ENCODE results near the gene WDR93. TPM values are rescaled to one million over a fixed set of nuclear protein-coding genes. Genes with fewer than 3 reads are reported as not detected.

WDR93 gene
- total RNA-seq, 4 donors from 2014 or later: not detected

DNA sequence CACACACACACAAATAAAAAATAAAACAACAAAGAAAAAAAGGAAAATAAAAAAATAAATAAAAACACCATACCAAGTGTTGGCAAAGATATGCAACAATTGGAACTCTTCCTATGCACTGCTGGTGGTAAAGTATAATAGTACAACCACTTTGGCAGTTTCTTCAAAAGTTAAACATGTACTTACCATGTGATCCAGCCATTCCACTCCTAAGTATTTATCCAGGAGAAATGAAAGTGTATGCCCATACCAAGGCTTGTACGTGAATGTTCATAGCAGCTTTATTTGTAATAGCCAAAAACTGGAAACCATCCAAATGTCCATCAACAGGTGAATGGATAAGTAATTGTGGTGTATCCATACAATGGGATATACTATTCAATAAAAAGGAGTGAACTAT lies 17.0 kb downstream of the WDR93 start:
- no peak for DNase-seq
- in situ Hi-C loops (cut with MboI; ENCODE audit: low pct_ligation_motif_present in 1 of 4, low pct_unique_long_range_greater_than_20kb in 1 of 4, low sequenced_read_pairs in 3 of 4) (no loop called here), intact Hi-C loops (cut with DNase I; ENCODE audit: low total_unique reads) (no loop called here)
- Histone ChIP-seq H3K36me3 (no peaks in the 10 kb centered on the region), H3K27me3 (no peaks in the 10 kb centered on the region), H3K9me3 (no peaks in the 10 kb centered on the region), H3K4me1 (no peaks in the 10 kb centered on the region), H3K27ac (no peak overlapping the region), H3K4me3 (no peak overlapping the region)
- TF ChIP-seq, protein P1, sequence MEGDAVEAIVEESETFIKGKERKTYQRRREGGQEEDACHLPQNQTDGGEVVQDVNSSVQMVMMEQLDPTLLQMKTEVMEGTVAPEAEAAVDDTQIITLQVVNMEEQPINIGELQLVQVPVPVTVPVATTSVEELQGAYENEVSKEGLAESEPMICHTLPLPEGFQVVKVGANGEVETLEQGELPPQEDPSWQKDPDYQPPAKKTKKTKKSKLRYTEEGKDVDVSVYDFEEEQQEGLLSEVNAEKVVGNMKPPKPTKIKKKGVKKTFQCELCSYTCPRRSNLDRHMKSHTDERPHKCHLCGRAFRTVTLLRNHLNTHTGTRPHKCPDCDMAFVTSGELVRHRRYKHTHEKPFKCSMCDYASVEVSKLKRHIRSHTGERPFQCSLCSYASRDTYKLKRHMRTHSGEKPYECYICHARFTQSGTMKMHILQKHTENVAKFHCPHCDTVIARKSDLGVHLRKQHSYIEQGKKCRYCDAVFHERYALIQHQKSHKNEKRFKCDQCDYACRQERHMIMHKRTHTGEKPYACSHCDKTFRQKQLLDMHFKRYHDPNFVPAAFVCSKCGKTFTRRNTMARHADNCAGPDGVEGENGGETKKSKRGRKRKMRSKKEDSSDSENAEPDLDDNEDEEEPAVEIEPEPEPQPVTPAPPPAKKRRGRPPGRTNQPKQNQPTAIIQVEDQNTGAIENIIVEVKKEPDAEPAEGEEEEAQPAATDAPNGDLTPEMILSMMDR (IDR thresholded peaks at IDR 0.05): no peak
- TF ChIP-seq EP300 (IDR thresholded peaks at IDR 0.05; ENCODE audit: low read depth) (no peak), POLR2AphosphoS5 (IDR thresholded peaks at IDR 0.05) (no peak), POLR2A (IDR thresholded peaks at IDR 0.05) (no peak)
- 50 to 63% methylated on average over 1 of the region's 1 CpG for WGBS, 2 donors (ENCODE audit: low coverage in 1 of 2)

DNA sequence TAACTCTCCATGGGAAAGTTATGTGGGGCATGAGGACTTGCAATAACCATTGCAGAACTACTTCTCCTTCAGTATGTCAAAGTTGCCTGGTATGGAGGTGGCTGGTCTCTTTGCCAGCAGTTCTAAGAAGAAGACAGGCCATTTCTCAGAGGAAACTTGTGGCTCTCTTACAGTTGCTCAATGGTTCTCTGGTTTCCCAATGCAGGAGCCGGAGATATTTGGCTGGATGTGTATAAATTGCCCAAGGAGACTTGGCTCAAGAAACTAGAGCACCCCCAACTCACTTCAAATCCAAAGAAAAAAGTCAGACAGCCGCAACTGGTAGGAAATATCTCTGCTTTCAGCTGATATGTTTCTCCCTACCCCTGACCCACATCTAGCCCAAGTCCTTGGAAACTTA lies 24.2 kb downstream of the WDR93 start:
- in situ Hi-C loops (cut with MboI; ENCODE audit: low pct_ligation_motif_present in 1 of 4, low pct_unique_long_range_greater_than_20kb in 1 of 4, low sequenced_read_pairs in 3 of 4): no loop called here
- intact Hi-C loops (cut with DNase I; ENCODE audit: low total_unique reads): no loop called here
- TF ChIP-seq EP300 (IDR thresholded peaks at IDR 0.05; ENCODE audit: low read depth) (no peak), POLR2AphosphoS5 (IDR thresholded peaks at IDR 0.05) (no peak), POLR2A (IDR thresholded peaks at IDR 0.05) (no peak)
- TF ChIP-seq, protein P1 (IDR thresholded peaks at IDR 0.05): no peak
- Histone ChIP-seq H3K27ac (no peak overlapping the region), H3K36me3 (no peaks in the 10 kb centered on the region), H3K9me3 (no peaks in the 10 kb centered on the region), H3K27me3 (no peaks in the 10 kb centered on the region), H3K4me3 (no peak overlapping the region), H3K4me1 (no peaks in the 10 kb centered on the region)
- 96% methylated on average over 2 of the region's 2 CpGs; no CpG with 5 or more reads in 1 of the 2 donors for WGBS, 2 donors (ENCODE audit: low coverage in 1 of 2)
- DNase-seq: no peak

DNA sequence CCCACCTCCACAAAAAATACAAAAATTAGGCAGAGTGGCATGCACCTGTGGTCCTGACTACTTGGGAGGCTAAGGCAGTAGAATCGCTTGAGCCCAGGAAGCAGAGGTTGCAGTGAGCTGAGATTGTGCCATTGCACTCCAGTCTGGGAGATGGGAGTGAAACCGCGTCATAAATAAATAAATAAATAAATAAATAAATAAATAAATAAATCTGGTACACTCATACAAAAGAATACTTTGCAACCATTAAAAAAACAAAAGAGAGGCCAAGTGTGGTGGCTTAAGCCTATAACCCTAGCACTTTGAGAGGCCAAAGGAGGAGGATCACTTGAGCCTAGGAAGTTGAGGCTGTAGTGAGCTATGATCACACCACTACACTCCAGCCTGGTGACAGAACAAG lies 32.4 kb downstream of the WDR93 start:
- no peak for DNase-seq
- Histone ChIP-seq H3K9me3 (peaks cover 0 to 7% of the 10 kb centered on the region in 2 donors), H3K36me3 (no peaks in the 10 kb centered on the region), H3K27me3 (no peaks in the 10 kb centered on the region), H3K4me1 (peaks cover 0 to 2% (median 0%) of the 10 kb centered on the region in 4 donors), H3K27ac (no peak overlapping the region), H3K4me3 (no peak overlapping the region)
- intact Hi-C loops (cut with DNase I; ENCODE audit: low total_unique reads): no loop called here
- in situ Hi-C loops (cut with MboI; ENCODE audit: low pct_ligation_motif_present in 1 of 4, low pct_unique_long_range_greater_than_20kb in 1 of 4, low sequenced_read_pairs in 3 of 4): no loop called here
- TF ChIP-seq POLR2A (IDR thresholded peaks at IDR 0.05) (no peak), EP300 (IDR thresholded peaks at IDR 0.05; ENCODE audit: low read depth) (no peak), POLR2AphosphoS5 (IDR thresholded peaks at IDR 0.05) (no peak)
- TF ChIP-seq, protein P1 (IDR thresholded peaks at IDR 0.05): no peak
- 52 to 75% methylated on average over 3 of the region's 3 CpGs for WGBS, 2 donors (ENCODE audit: low coverage in 1 of 2)

DNA sequence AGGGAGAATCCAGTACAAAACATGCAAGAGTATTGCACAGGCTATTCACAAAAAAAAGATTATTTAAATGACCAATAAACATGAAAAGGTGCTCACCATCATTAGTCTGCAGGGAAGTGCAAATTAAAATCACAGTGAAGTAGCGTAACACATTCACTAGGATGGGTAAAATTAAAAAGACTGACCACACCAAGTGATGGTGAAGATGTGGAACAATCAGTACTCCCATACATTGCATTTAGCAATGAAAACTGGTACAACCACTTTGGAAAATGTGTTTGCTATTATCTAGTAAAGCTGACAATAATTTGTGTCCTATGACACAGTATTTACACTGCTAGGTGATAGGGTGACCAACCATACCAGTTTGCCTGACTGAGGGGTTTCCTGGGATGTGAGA lies 34.0 kb downstream of the WDR93 start:
- H3K36me3 ChIP-seq: no peaks in the 10 kb centered on the region
- H3K9me3 ChIP-seq: peaks cover 0 to 7% of the 10 kb centered on the region in 2 donors
- intact Hi-C loops (cut with DNase I; ENCODE audit: low total_unique reads): no loop called here
- no peak for DNase-seq
- peaks cover 0 to 3% (median 0%) of the 10 kb centered on the region in 4 donors for H3K4me1 ChIP-seq
- TF ChIP-seq EP300 (IDR thresholded peaks at IDR 0.05; ENCODE audit: low read depth) (no peak), POLR2AphosphoS5 (IDR thresholded peaks at IDR 0.05) (no peak), POLR2A (IDR thresholded peaks at IDR 0.05) (no peak)
- TF ChIP-seq, protein P1 (IDR thresholded peaks at IDR 0.05): no peak
- no peak overlapping the region for H3K4me3 ChIP-seq
- in situ Hi-C loops (cut with MboI; ENCODE audit: low pct_ligation_motif_present in 1 of 4, low pct_unique_long_range_greater_than_20kb in 1 of 4, low sequenced_read_pairs in 3 of 4): loop anchor here in 1 of 4 donors (25.0 kb wide), 1 partner anchor 363 kb away; no protein-coding TSS in a partner anchor
- WGBS, 2 donors (ENCODE audit: low coverage in 1 of 2): 89 to 100% methylated on average over 1 of the region's 1 CpG
- no peaks in the 10 kb centered on the region for H3K27me3 ChIP-seq
- H3K27ac ChIP-seq: no peak overlapping the region
